GM19372 (cell line): ENCODE data around the gene ACTL10.
"Not testable (repeated sequence)": the region's sequence is repeated elsewhere in the genome, so short reads cannot be mapped to it uniquely, and the experiment has no call there.

Experiments
- ATAC-seq: cut with Tn5 transposase; IDR thresholded peaks from one replicate; pipeline ENCODE4 v1.9.1; 2021; ENCODE audit warnings: mild to moderate bottlenecking, low read depth, moderate library complexity; ENCODE audit not compliant: unreplicated experiment

Gene ACTL10

GRCh38 chr20:33666293-33667244 lies at the start of gene ACTL10:
Gene ACTL10, plus strand, starts transcription at chr20:33666943. Its CDS starts 555 bp downstream, at chr20:33667498.
- ATAC-seq, result peak; percentile 54

GRCh38 chr20:33621717-33622400 lies 44.9 kb upstream of the ACTL10 start:
- no peak for ATAC-seq

GRCh38 chr20:33622705-33623365 lies 43.9 kb upstream of the ACTL10 start:
- no peak for ATAC-seq

GRCh38 chr20:33624399-33624798 lies 42.3 kb upstream of the ACTL10 start:
- ATAC-seq, result no peak

GRCh38 chr20:33626190-33626589 lies 40.6 kb upstream of the ACTL10 start:
- ATAC-seq, result no peak

- ATAC-seq, result no peak
Measured at GRCh38 chr20:33627577-33628216, 39.0 kb upstream of the ACTL10 start.

GRCh38 chr20:33629533-33629932 lies 37.2 kb upstream of the ACTL10 start:
- ATAC-seq, result no peak

GRCh38 chr20:33629979-33630378 lies 36.8 kb upstream of the ACTL10 start:
- no peak for ATAC-seq

- ATAC-seq, result no peak
Measured at GRCh38 chr20:33630507-33630906, 36.2 kb upstream of the ACTL10 start.

- ATAC-seq, result not testable (repeated sequence)
Measured at GRCh38 chr20:33631910-33632309, 34.8 kb upstream of the ACTL10 start.

- ATAC-seq, result no peak
Measured at GRCh38 chr20:33635341-33635740, 31.4 kb upstream of the ACTL10 start.

- ATAC-seq, result no peak
Measured at GRCh38 chr20:33636776-33637175, 30.0 kb upstream of the ACTL10 start.

- no peak for ATAC-seq
Measured at GRCh38 chr20:33640287-33640686, 26.5 kb upstream of the ACTL10 start.

- ATAC-seq, result no peak
Measured at GRCh38 chr20:33644313-33645071, 22.3 kb upstream of the ACTL10 start.

GRCh38 chr20:33645072-33645358 lies 21.7 kb upstream of the ACTL10 start:
- no peak for ATAC-seq

GRCh38 chr20:33645396-33645795 lies 21.3 kb upstream of the ACTL10 start:
- ATAC-seq, result no peak

- no peak for ATAC-seq
Measured at GRCh38 chr20:33646191-33646590, 20.6 kb upstream of the ACTL10 start.

GRCh38 chr20:33646959-33647602 lies 19.7 kb upstream of the ACTL10 start:
- not testable (repeated sequence) for ATAC-seq

GRCh38 chr20:33647603-33648395 lies 18.9 kb upstream of the ACTL10 start:
- peak; percentile 54 for ATAC-seq
